HL-60/S4 treated with phorbol 12-myristate 13-acetate at 8.2 ng/mL for 4 days and 3 days (cell line): ENCODE measurements around the gene ATP9B.

Source experiments
- in situ Hi-C: fragments of 300-500 bp; cut with MboI; formaldehyde crosslinking; loops from 2 replicates; pipeline ENCODE4 v1.15.0; 2022; ENCODE audit warnings: low sequenced_read_pairs

The ATP9B gene

GRCh38 chr18:79345981-79346380 is 276.8 kb downstream of the ATP9B start:
- in situ Hi-C loops, result no loop called here

GRCh38 chr18:79348066-79348465 is 278.9 kb downstream of the ATP9B start:
- in situ Hi-C loops, result no loop called here

GRCh38 chr18:79352432-79352831 is 283.2 kb downstream of the ATP9B start:
- in situ Hi-C loops, result no loop called here

GRCh38 chr18:79353267-79353666 is 284.1 kb downstream of the ATP9B start:
- in situ Hi-C loops, result no loop called here

- in situ Hi-C loops, result no loop called here
These were observed 285.2 kb downstream of the ATP9B start for GRCh38 chr18:79354350-79354749.

GRCh38 chr18:79355433-79356335 is 286.5 kb downstream of the ATP9B start:
- in situ Hi-C loops, result no loop called here

- in situ Hi-C loops, result no loop called here
These were observed 287.2 kb downstream of the ATP9B start for GRCh38 chr18:79356435-79356834.

GRCh38 chr18:79360933-79361332 is 291.7 kb downstream of the ATP9B start:
- in situ Hi-C loops, result no loop called here

GRCh38 chr18:79361766-79362522 is 292.8 kb downstream of the ATP9B start:
- in situ Hi-C loops, result no loop called here

- in situ Hi-C loops, result no loop called here
These were observed 296.5 kb downstream of the ATP9B start for GRCh38 chr18:79365701-79366100.

- in situ Hi-C loops, result no loop called here
These were observed 297.2 kb downstream of the ATP9B start for GRCh38 chr18:79366177-79367094.

GRCh38 chr18:79367480-79367879 is 298.3 kb downstream of the ATP9B start:
- in situ Hi-C loops, result no loop called here

GRCh38 chr18:79367989-79368388 is 298.8 kb downstream of the ATP9B start:
- in situ Hi-C loops, result no loop called here

- in situ Hi-C loops, result no loop called here
These were observed 299.5 kb downstream of the ATP9B start for GRCh38 chr18:79368681-79369080.

GRCh38 chr18:79371561-79372121 is 302.4 kb downstream of the ATP9B start:
- in situ Hi-C loops, result no loop called here

GRCh38 chr18:79372461-79372860 is 303.3 kb downstream of the ATP9B start:
- in situ Hi-C loops, result no loop called here

GRCh38 chr18:79372991-79373390 is 303.8 kb downstream of the ATP9B start:
- in situ Hi-C loops, result no loop called here

GRCh38 chr18:79373736-79374135 is 304.5 kb downstream of the ATP9B start:
- in situ Hi-C loops, result no loop called here

- in situ Hi-C loops, result no loop called here
These were observed 305.4 kb downstream of the ATP9B start for GRCh38 chr18:79374408-79375171.
